Keratinocyte (primary cell): ENCODE data around the gene TRA2B.

Experiments used
- CTCF ChIP-seq, 3 experiments: IDR thresholded peaks in 1 of 3; conservative IDR thresholded peaks in 1 of 3; optimal IDR thresholded peaks in 1 of 3; 2 replicates in 2 of 3; 3 replicates in 1 of 3; pipeline versions ENCODE3 to v1.5.1; 2011; ENCODE audit warnings: low read length in 3 of 3, mild to moderate bottlenecking in 3 of 3, moderate library complexity in 2 of 3, control low read depth in 1 of 3, inconsistent platforms in 1 of 3; ENCODE audit not compliant: insufficient read depth in 2 of 3; ENCODE audit errors: extremely low read depth in 1 of 3
- EZH2 ChIP-seq: IDR thresholded peaks from one replicate; pipeline ENCODE4 v1.6.1; 2012; ENCODE audit warnings: inconsistent platforms, mild to moderate bottlenecking, low read length, moderate library complexity

DNA sequence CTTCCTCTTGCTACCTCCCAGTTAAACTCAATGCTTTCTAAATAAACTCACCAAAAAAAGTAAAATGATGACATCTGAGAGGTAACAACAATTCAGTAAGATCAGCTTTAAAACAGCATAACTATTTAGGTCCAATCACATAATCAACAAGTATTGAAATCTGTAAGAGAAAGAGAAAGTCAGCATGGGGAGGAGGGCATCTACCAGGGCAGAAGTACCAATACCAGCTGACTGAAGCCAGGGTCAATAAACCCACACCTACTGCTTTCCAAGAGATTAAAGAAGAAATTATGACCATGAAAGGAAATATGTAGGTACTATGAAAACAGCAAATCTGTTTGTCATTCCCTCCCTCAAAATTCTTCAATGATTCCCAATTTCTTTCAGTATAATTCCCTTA lies 70.8 kb downstream of the TRA2B start:
- TF ChIP-seq EZH2: no peak
- TF ChIP-seq CTCF (optimal IDR thresholded peaks at IDR 0.05 in 1 of 3, IDR thresholded peaks at IDR 0.05 in 1 of 3, conservative IDR thresholded peaks at IDR 0.05 in 1 of 3; ENCODE audit: extremely low read depth in 1 of 3, insufficient read depth in 2 of 3, low read length in 3 of 3): no peak
